Measurements from ENCODE around the gene RNF14. TPM values are rescaled to one million over a fixed set of nuclear protein-coding genes. Genes with fewer than 3 reads are reported as not detected.

The RNF14 gene
- polyA plus RNA-seq, 1 of the 3 experiments (the other 2 are of a cell fraction): 24.5 TPM

DNA sequence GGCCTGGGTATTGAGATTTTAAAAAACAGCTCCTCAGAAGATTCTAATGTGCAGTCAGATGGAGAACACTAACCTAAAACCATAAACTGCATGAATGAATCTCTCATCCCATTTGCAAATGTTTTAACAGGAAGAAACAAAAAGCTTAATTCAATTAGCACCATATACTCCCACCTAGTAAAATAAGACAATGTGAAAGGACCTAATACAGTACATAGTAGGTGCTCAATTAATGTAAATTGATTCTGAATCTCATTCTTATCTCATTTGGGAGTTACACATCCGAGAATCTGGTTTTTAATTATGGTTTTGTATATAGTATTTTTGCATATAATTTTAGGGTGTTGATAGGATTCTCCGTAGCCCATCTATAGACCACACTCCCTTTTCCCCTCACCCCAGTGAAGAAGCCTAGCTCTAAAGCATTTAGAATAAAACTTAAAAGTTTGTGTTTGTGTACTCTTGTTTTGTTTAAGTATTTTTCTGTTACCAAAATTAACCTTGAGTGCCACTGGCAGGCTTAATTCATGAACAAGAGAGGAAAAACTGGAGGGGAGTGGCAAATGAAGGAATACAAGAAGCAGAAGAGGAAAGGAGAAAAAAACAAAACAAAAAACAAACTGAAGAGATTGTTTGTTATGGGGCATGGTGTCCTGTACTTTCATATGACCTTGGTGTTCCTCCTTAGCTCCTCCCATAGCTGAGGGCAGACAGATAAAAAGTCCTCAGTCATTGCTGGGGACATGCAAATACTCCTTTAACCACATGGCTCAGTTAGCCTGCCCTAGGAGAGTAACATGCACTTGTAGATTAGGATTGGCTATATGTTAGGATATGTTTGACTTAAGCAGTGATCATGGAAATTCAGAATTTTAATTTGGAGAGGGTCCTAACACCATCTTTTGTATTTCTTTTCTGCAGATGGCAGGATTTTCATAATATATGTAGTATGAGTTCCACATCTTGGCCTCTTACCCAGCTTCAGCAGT is 1.2 kb downstream of the RNF14 start:
- Histone ChIP-seq H2AFZ (ENCODE audit: low read depth) (peak overlapping the region; percentile 70), H4K20me1 (ENCODE audit: insufficient read depth) (no peaks in the 10 kb centered on the region), H3K27ac (ENCODE audit: low read depth in 2 of 2, low read length in 1 of 2) (peak overlapping the region; percentile 84 to 90), H3K9ac (peak overlapping the region; percentile 93), H3F3A (replicated peaks; ENCODE audit: insufficient read depth) (peaks cover 21% of the 10 kb centered on the region), H3K4me1 (ENCODE audit: control insufficient read depth in 1 of 2, insufficient read depth in 2 of 2, low read depth in 1 of 2, low read length in 1 of 2) (peaks cover 9 to 13% of the 10 kb centered on the region in 2 experiments; a peak in 3 of 4 replicates), H3K4me2 (peak overlapping the region; percentile 83), H3K36me3 (replicated peaks in 1 of 2; ENCODE audit: control insufficient read depth in 1 of 2, insufficient read depth in 2 of 2, low read length in 1 of 2) (peaks cover 20 to 30% of the 10 kb centered on the region in 2 experiments), H3K27me3 (ENCODE audit: insufficient read depth) (no peaks in the 10 kb centered on the region), H3K9me2 (no peaks in the 10 kb centered on the region), H3K4me3 (ENCODE audit: low read depth in 2 of 2, low read length in 1 of 2) (peak overlapping the region; percentile 81 to 85), H3K79me2 (ENCODE audit: insufficient read depth) (peaks cover 55% of the 10 kb centered on the region), H3K9me3 (no peaks in the 10 kb centered on the region)
- TF ChIP-seq RXRA (IDR thresholded peaks at IDR 0.05; ENCODE audit: borderline replicate concordance, low read depth) (no peak), FOSL2 (IDR thresholded peaks at IDR 0.05; ENCODE audit: borderline replicate concordance, low read depth) (no peak), YY1 (IDR thresholded peaks at IDR 0.05; ENCODE audit: low read depth) (no peak), RFX5 (IDR thresholded peaks at IDR 0.05; ENCODE audit: low read length) (no peak), GATA2 (CRISPR knock-in tag; IDR thresholded peaks at IDR 0.05) (no peak), NRF1 (IDR thresholded peaks at IDR 0.05; ENCODE audit: low read depth, low read length) (no peak), RCOR1 (IDR thresholded peaks at IDR 0.05; ENCODE audit: low read length) (no peak), SIN3A (IDR thresholded peaks at IDR 0.05; ENCODE audit: borderline replicate concordance, low read depth, low read length) (no peak), POLR2AphosphoS5 (IDR thresholded peaks at IDR 0.05; ENCODE audit: low read depth, low read length) (no peak), SMC3 (IDR thresholded peaks at IDR 0.05; ENCODE audit: low read depth, low read length) (no peak), CHD2 (IDR thresholded peaks at IDR 0.05; ENCODE audit: low read length, partially characterized antibody) (no peak), EZH2phosphoT487 (IDR thresholded peaks at IDR 0.05; ENCODE audit: borderline replicate concordance, low read depth) (no peak), TCF12 (IDR thresholded peaks at IDR 0.05) (no peak), MXI1 (IDR thresholded peaks at IDR 0.05; ENCODE audit: low read depth, low read length) (no peak), EP300 (IDR thresholded peaks at IDR 0.05; ENCODE audit: borderline replicate concordance in 1 of 2, low read depth in 1 of 2, low read length in 1 of 2) (no peak)
- TF ChIP-seq, protein P1, sequence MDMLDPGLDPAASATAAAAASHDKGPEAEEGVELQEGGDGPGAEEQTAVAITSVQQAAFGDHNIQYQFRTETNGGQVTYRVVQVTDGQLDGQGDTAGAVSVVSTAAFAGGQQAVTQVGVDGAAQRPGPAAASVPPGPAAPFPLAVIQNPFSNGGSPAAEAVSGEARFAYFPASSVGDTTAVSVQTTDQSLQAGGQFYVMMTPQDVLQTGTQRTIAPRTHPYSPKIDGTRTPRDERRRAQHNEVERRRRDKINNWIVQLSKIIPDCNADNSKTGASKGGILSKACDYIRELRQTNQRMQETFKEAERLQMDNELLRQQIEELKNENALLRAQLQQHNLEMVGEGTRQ (IDR thresholded peaks at IDR 0.05; ENCODE audit: borderline replicate concordance, low read depth, low read length): no peak
- TF ChIP-seq, protein P2, sequence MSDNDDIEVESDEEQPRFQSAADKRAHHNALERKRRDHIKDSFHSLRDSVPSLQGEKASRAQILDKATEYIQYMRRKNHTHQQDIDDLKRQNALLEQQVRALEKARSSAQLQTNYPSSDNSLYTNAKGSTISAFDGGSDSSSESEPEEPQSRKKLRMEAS (IDR thresholded peaks at IDR 0.05; ENCODE audit: low read depth): no peak
- TF ChIP-seq, protein P3, sequence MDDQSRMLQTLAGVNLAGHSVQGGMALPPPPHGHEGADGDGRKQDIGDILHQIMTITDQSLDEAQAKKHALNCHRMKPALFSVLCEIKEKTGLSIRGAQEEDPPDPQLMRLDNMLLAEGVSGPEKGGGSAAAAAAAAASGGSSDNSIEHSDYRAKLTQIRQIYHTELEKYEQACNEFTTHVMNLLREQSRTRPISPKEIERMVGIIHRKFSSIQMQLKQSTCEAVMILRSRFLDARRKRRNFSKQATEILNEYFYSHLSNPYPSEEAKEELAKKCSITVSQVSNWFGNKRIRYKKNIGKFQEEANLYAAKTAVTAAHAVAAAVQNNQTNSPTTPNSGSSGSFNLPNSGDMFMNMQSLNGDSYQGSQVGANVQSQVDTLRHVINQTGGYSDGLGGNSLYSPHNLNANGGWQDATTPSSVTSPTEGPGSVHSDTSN (IDR thresholded peaks at IDR 0.05): no peak
- TF ChIP-seq, protein P4, sequence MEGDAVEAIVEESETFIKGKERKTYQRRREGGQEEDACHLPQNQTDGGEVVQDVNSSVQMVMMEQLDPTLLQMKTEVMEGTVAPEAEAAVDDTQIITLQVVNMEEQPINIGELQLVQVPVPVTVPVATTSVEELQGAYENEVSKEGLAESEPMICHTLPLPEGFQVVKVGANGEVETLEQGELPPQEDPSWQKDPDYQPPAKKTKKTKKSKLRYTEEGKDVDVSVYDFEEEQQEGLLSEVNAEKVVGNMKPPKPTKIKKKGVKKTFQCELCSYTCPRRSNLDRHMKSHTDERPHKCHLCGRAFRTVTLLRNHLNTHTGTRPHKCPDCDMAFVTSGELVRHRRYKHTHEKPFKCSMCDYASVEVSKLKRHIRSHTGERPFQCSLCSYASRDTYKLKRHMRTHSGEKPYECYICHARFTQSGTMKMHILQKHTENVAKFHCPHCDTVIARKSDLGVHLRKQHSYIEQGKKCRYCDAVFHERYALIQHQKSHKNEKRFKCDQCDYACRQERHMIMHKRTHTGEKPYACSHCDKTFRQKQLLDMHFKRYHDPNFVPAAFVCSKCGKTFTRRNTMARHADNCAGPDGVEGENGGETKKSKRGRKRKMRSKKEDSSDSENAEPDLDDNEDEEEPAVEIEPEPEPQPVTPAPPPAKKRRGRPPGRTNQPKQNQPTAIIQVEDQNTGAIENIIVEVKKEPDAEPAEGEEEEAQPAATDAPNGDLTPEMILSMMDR (IDR thresholded peaks at IDR 0.05): no peak
- TF ChIP-seq, protein P5, sequence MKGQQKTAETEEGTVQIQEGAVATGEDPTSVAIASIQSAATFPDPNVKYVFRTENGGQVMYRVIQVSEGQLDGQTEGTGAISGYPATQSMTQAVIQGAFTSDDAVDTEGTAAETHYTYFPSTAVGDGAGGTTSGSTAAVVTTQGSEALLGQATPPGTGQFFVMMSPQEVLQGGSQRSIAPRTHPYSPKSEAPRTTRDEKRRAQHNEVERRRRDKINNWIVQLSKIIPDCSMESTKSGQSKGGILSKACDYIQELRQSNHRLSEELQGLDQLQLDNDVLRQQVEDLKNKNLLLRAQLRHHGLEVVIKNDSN (IDR thresholded peaks at IDR 0.05; ENCODE audit: borderline replicate concordance, low read depth): no peak
- 52% methylated on average over 2 of the region's 2 CpGs for WGBS (ENCODE audit: low lambda C conversion rate)
- ChIA-PET POLR2A (interaction anchor here (0.9 to 1.7 kb wide), 4 partner anchors 9 to 289 kb away, joined by 3 to 5 read pairs (median 5); partner anchors contain the start of gene ARAP3), CTCF (interaction anchor here (0.7 to 7.8 kb wide), 27 partner anchors 8 to 636 kb away, joined by 3 to 99 read pairs (median 6); partner anchors contain the start of genes DIAPH1, PCDH1 and PCDH12)
- no peak for DNase-seq

Measured in SK-N-SH (cell line).